ENCODE data around the gene PXDN.

- no peak for TF ChIP-seq POLR2A (IDR thresholded peaks at IDR 0.05; ENCODE audit: low read length)
- no peak for TF ChIP-seq GATA1 (IDR thresholded peaks at IDR 0.05; ENCODE audit: low read depth, low read length)
Measured at GRCh38 chr2:1676091-1676912, 68.0 kb downstream of the PXDN start.
